Keratinocyte (primary cell): ENCODE measurements around the gene CACNA1B.

ENCODE experiments used
- CTCF ChIP-seq, 3 experiments: IDR thresholded peaks in 1 of 3; conservative IDR thresholded peaks in 1 of 3; optimal IDR thresholded peaks in 1 of 3; 2 replicates in 2 of 3; 3 replicates in 1 of 3; pipeline versions ENCODE3 to v1.5.1; 2011; ENCODE audit warnings: low read length in 3 of 3, mild to moderate bottlenecking in 3 of 3, moderate library complexity in 2 of 3, control low read depth in 1 of 3, inconsistent platforms in 1 of 3; ENCODE audit not compliant: insufficient read depth in 2 of 3; ENCODE audit errors: extremely low read depth in 1 of 3
- EZH2 ChIP-seq: IDR thresholded peaks from one replicate; pipeline ENCODE4 v1.6.1; 2012; ENCODE audit warnings: inconsistent platforms, mild to moderate bottlenecking, low read length, moderate library complexity

GRCh38 chr9:137872296-137872695, 5.3 kb upstream of the CACNA1B start:
- TF ChIP-seq CTCF (optimal IDR thresholded peaks at IDR 0.05 in 1 of 3, IDR thresholded peaks at IDR 0.05 in 1 of 3, conservative IDR thresholded peaks at IDR 0.05 in 1 of 3; ENCODE audit: extremely low read depth in 1 of 3, insufficient read depth in 2 of 3, low read length in 3 of 3) = no peak
- no peak for TF ChIP-seq EZH2
